ENCODE data around the gene MYH15. TPM values are rescaled to one million over a fixed set of nuclear protein-coding genes. Genes with fewer than 3 reads are reported as not detected.

The MYH15 gene
- polyA plus RNA-seq, 4 donors: 0.27 to 0.48 (median 0.35) TPM; not detected in 1

GRCh38 chr3:108488631-108489030 lies 21.8 kb downstream of the MYH15 start:
- FAIRE-seq: no peak
- 58 to 72% (median 70%) methylated on average over 1 of the region's 1 CpG for WGBS, 3 donors

GRCh38 chr3:108487439-108487838 lies 23.0 kb downstream of the MYH15 start:
- no peaks in the 10 kb centered on the region for H3K4me1 ChIP-seq (ENCODE audit: control insufficient read depth in 3 of 3, insufficient read depth in 2 of 3, low read depth in 1 of 3, low read length in 2 of 3)
- no peak for DNase-seq
- H3K27ac ChIP-seq (ENCODE audit: low read depth in 1 of 3, low read length in 2 of 3): no peak overlapping the region
- FAIRE-seq: no peak
- H3K27me3 ChIP-seq (ENCODE audit: control insufficient read depth in 3 of 3, insufficient read depth in 3 of 3, low read length in 3 of 3): no peaks in the 10 kb centered on the region
- no peaks in the 10 kb centered on the region for H3K36me3 ChIP-seq (ENCODE audit: control insufficient read depth in 3 of 3, insufficient read depth in 2 of 3, low read depth in 1 of 3, low read length in 3 of 3)
- WGBS, 3 donors: 52 to 64% (median 59%) methylated on average over 2 of the region's 2 CpGs
- H3K4me3 ChIP-seq (ENCODE audit: low read depth in 1 of 3, low read length in 3 of 3): no peak overlapping the region
- H3K9me3 ChIP-seq (ENCODE audit: control insufficient read depth in 2 of 2, insufficient read depth in 1 of 2, low read depth in 1 of 2, low read length in 1 of 2): no peaks in the 10 kb centered on the region

More at GRCh38 chr3:108488631-108489030, 21.8 kb downstream of the MYH15 start:
- Histone ChIP-seq H3K9me3 (ENCODE audit: control insufficient read depth in 2 of 2, insufficient read depth in 1 of 2, low read depth in 1 of 2, low read length in 1 of 2) (no peaks in the 10 kb centered on the region), H3K4me3 (ENCODE audit: low read depth in 1 of 3, low read length in 3 of 3) (no peak overlapping the region), H3K4me1 (ENCODE audit: control insufficient read depth in 3 of 3, insufficient read depth in 2 of 3, low read depth in 1 of 3, low read length in 2 of 3) (no peaks in the 10 kb centered on the region), H3K36me3 (ENCODE audit: control insufficient read depth in 3 of 3, insufficient read depth in 2 of 3, low read depth in 1 of 3, low read length in 3 of 3) (no peaks in the 10 kb centered on the region), H3K27me3 (ENCODE audit: control insufficient read depth in 3 of 3, insufficient read depth in 3 of 3, low read length in 3 of 3) (no peaks in the 10 kb centered on the region), H3K27ac (ENCODE audit: low read depth in 1 of 3, low read length in 2 of 3) (no peak overlapping the region)
- no peak for DNase-seq

- FAIRE-seq (no peak), DNase-seq (no peak)
- 54 to 68% (median 64%) methylated on average over 6 of the region's 6 CpGs for WGBS, 3 donors
- no peaks in the 10 kb centered on the region for H3K4me1 ChIP-seq (ENCODE audit: control insufficient read depth in 3 of 3, insufficient read depth in 2 of 3, low read depth in 1 of 3, low read length in 2 of 3)
- H3K4me3 ChIP-seq (ENCODE audit: low read depth in 1 of 3, low read length in 3 of 3): no peak overlapping the region
- H3K36me3 ChIP-seq (ENCODE audit: control insufficient read depth in 3 of 3, insufficient read depth in 2 of 3, low read depth in 1 of 3, low read length in 3 of 3): no peaks in the 10 kb centered on the region
- H3K27me3 ChIP-seq (ENCODE audit: control insufficient read depth in 3 of 3, insufficient read depth in 3 of 3, low read length in 3 of 3): no peaks in the 10 kb centered on the region
- no peak overlapping the region for H3K27ac ChIP-seq (ENCODE audit: low read depth in 1 of 3, low read length in 2 of 3)
- no peaks in the 10 kb centered on the region for H3K9me3 ChIP-seq (ENCODE audit: control insufficient read depth in 2 of 2, insufficient read depth in 1 of 2, low read depth in 1 of 2, low read length in 1 of 2)
Measured at GRCh38 chr3:108486941-108487340, 23.5 kb downstream of the MYH15 start.

GRCh38 chr3:108486338-108486737 lies 24.1 kb downstream of the MYH15 start:
- no peaks in the 10 kb centered on the region for H3K9me3 ChIP-seq (ENCODE audit: control insufficient read depth in 2 of 2, insufficient read depth in 1 of 2, low read depth in 1 of 2, low read length in 1 of 2)
- 74 to 77% (median 76%) methylated on average over 3 of the region's 3 CpGs for WGBS, 3 donors
- H3K4me3 ChIP-seq (ENCODE audit: low read depth in 1 of 3, low read length in 3 of 3): no peak overlapping the region
- no peak for FAIRE-seq
- no peaks in the 10 kb centered on the region for H3K27me3 ChIP-seq (ENCODE audit: control insufficient read depth in 3 of 3, insufficient read depth in 3 of 3, low read length in 3 of 3)
- no peak overlapping the region for H3K27ac ChIP-seq (ENCODE audit: low read depth in 1 of 3, low read length in 2 of 3)
- no peaks in the 10 kb centered on the region for H3K4me1 ChIP-seq (ENCODE audit: control insufficient read depth in 3 of 3, insufficient read depth in 2 of 3, low read depth in 1 of 3, low read length in 2 of 3)
- H3K36me3 ChIP-seq (ENCODE audit: control insufficient read depth in 3 of 3, insufficient read depth in 2 of 3, low read depth in 1 of 3, low read length in 3 of 3): no peaks in the 10 kb centered on the region
- DNase-seq: no peak

GRCh38 chr3:108485146-108485545 lies 25.2 kb downstream of the MYH15 start:
- DNase-seq (no peak), FAIRE-seq (no peak)
- Histone ChIP-seq H3K4me3 (ENCODE audit: low read depth in 1 of 3, low read length in 3 of 3) (no peak overlapping the region), H3K27ac (ENCODE audit: low read depth in 1 of 3, low read length in 2 of 3) (no peak overlapping the region), H3K36me3 (ENCODE audit: control insufficient read depth in 3 of 3, insufficient read depth in 2 of 3, low read depth in 1 of 3, low read length in 3 of 3) (no peaks in the 10 kb centered on the region), H3K9me3 (ENCODE audit: control insufficient read depth in 2 of 2, insufficient read depth in 1 of 2, low read depth in 1 of 2, low read length in 1 of 2) (no peaks in the 10 kb centered on the region), H3K27me3 (ENCODE audit: control insufficient read depth in 3 of 3, insufficient read depth in 3 of 3, low read length in 3 of 3) (no peaks in the 10 kb centered on the region), H3K4me1 (ENCODE audit: control insufficient read depth in 3 of 3, insufficient read depth in 2 of 3, low read depth in 1 of 3, low read length in 2 of 3) (no peaks in the 10 kb centered on the region)
- WGBS, 3 donors: 80 to 93% (median 80%) methylated on average over 3 of the region's 3 CpGs

GRCh38 chr3:108479224-108479623 lies 31.2 kb downstream of the MYH15 start:
- Histone ChIP-seq H3K36me3 (ENCODE audit: control insufficient read depth in 3 of 3, insufficient read depth in 2 of 3, low read depth in 1 of 3, low read length in 3 of 3) (no peaks in the 10 kb centered on the region), H3K4me3 (ENCODE audit: low read depth in 1 of 3, low read length in 3 of 3) (no peak overlapping the region), H3K27me3 (ENCODE audit: control insufficient read depth in 3 of 3, insufficient read depth in 3 of 3, low read length in 3 of 3) (no peaks in the 10 kb centered on the region), H3K27ac (ENCODE audit: low read depth in 1 of 3, low read length in 2 of 3) (no peak overlapping the region), H3K9me3 (ENCODE audit: control insufficient read depth in 2 of 2, insufficient read depth in 1 of 2, low read depth in 1 of 2, low read length in 1 of 2) (no peaks in the 10 kb centered on the region), H3K4me1 (ENCODE audit: control insufficient read depth in 3 of 3, insufficient read depth in 2 of 3, low read depth in 1 of 3, low read length in 2 of 3) (no peaks in the 10 kb centered on the region)
- FAIRE-seq (no peak), DNase-seq (peak in 1 of 2 donors; percentile 41)
- WGBS, 3 donors: 27 to 60% (median 46%) methylated on average over 2 of the region's 2 CpGs

GRCh38 chr3:108477511-108478147 lies 32.8 kb downstream of the MYH15 start:
- DNase-seq (peak; percentile 80 to 84), FAIRE-seq (no peak)
- Histone ChIP-seq H3K36me3 (ENCODE audit: control insufficient read depth in 3 of 3, insufficient read depth in 2 of 3, low read depth in 1 of 3, low read length in 3 of 3) (no peaks in the 10 kb centered on the region), H3K4me1 (ENCODE audit: control insufficient read depth in 3 of 3, insufficient read depth in 2 of 3, low read depth in 1 of 3, low read length in 2 of 3) (no peaks in the 10 kb centered on the region), H3K4me3 (ENCODE audit: low read depth in 1 of 3, low read length in 3 of 3) (no peak overlapping the region), H3K9me3 (ENCODE audit: control insufficient read depth in 2 of 2, insufficient read depth in 1 of 2, low read depth in 1 of 2, low read length in 1 of 2) (no peaks in the 10 kb centered on the region), H3K27ac (ENCODE audit: low read depth in 1 of 3, low read length in 2 of 3) (no peak overlapping the region), H3K27me3 (ENCODE audit: control insufficient read depth in 3 of 3, insufficient read depth in 3 of 3, low read length in 3 of 3) (no peaks in the 10 kb centered on the region)
- 21 to 23% (median 23%) methylated on average over 4 of the region's 4 CpGs for WGBS, 3 donors

- Histone ChIP-seq H3K27me3 (ENCODE audit: control insufficient read depth in 3 of 3, insufficient read depth in 3 of 3, low read length in 3 of 3) (no peaks in the 10 kb centered on the region), H3K9me3 (ENCODE audit: control insufficient read depth in 2 of 2, insufficient read depth in 1 of 2, low read depth in 1 of 2, low read length in 1 of 2) (no peaks in the 10 kb centered on the region), H3K4me3 (ENCODE audit: low read depth in 1 of 3, low read length in 3 of 3) (no peak overlapping the region), H3K36me3 (ENCODE audit: control insufficient read depth in 3 of 3, insufficient read depth in 2 of 3, low read depth in 1 of 3, low read length in 3 of 3) (no peaks in the 10 kb centered on the region), H3K27ac (ENCODE audit: low read depth in 1 of 3, low read length in 2 of 3) (no peak overlapping the region), H3K4me1 (ENCODE audit: control insufficient read depth in 3 of 3, insufficient read depth in 2 of 3, low read depth in 1 of 3, low read length in 2 of 3) (no peaks in the 10 kb centered on the region)
- no peak for FAIRE-seq
- no peak for DNase-seq
- 51 to 91% (median 73%) methylated on average over 1 of the region's 1 CpG for WGBS, 3 donors
Measured at GRCh38 chr3:108475220-108475782, 35.1 kb downstream of the MYH15 start.

GRCh38 chr3:108474581-108474980 lies 35.8 kb downstream of the MYH15 start:
- Histone ChIP-seq H3K27me3 (ENCODE audit: control insufficient read depth in 3 of 3, insufficient read depth in 3 of 3, low read length in 3 of 3) (no peaks in the 10 kb centered on the region), H3K36me3 (ENCODE audit: control insufficient read depth in 3 of 3, insufficient read depth in 2 of 3, low read depth in 1 of 3, low read length in 3 of 3) (no peaks in the 10 kb centered on the region), H3K27ac (ENCODE audit: low read depth in 1 of 3, low read length in 2 of 3) (no peak overlapping the region), H3K4me1 (ENCODE audit: control insufficient read depth in 3 of 3, insufficient read depth in 2 of 3, low read depth in 1 of 3, low read length in 2 of 3) (no peaks in the 10 kb centered on the region), H3K4me3 (ENCODE audit: low read depth in 1 of 3, low read length in 3 of 3) (no peak overlapping the region), H3K9me3 (ENCODE audit: control insufficient read depth in 2 of 2, insufficient read depth in 1 of 2, low read depth in 1 of 2, low read length in 1 of 2) (no peaks in the 10 kb centered on the region)
- FAIRE-seq (no peak), DNase-seq (no peak)
- 93 to 95% (median 94%) methylated on average over 3 of the region's 3 CpGs for WGBS, 3 donors
